ENCODE measurements around the gene CPNE8. TPM values are rescaled to one million over a fixed set of nuclear protein-coding genes. Genes with fewer than 3 reads are reported as not detected.

The CPNE8 gene
- total RNA-seq, 2 donors from 2014 or later: 7.6 to 9.6 TPM

- 47 to 56% methylated on average over 5 of the region's 5 CpGs for WGBS, 2 donors
- Histone ChIP-seq H3K9me3 (no peaks in the 10 kb centered on the region), H3K27ac (no peak overlapping the region), H3K4me1 (no peaks in the 10 kb centered on the region), H3K27me3 (no peaks in the 10 kb centered on the region), H3K36me3 (replicated peaks in 1 of 2; ENCODE audit: insufficient read depth in 1 of 2, low read depth in 2 of 2) (no peaks in the 10 kb centered on the region), H3K4me3 (no peak overlapping the region)
- TF ChIP-seq POLR2A (IDR thresholded peaks at IDR 0.05) (no peak), CTCF (IDR thresholded peaks at IDR 0.05) (no peak)
- ATAC-seq (no peak), DNase-seq (no peak)
- intact Hi-C loops (cut with DNase I): no loop called here
Measured at GRCh38 chr12:38934078-38934584, 28.7 kb upstream of the CPNE8 start.

GRCh38 chr12:38932320-38932719, 26.9 kb upstream of the CPNE8 start:
- Histone ChIP-seq H3K36me3 (replicated peaks in 1 of 2; ENCODE audit: insufficient read depth in 1 of 2, low read depth in 2 of 2) (no peaks in the 10 kb centered on the region), H3K27me3 (no peaks in the 10 kb centered on the region), H3K27ac (no peak overlapping the region), H3K4me3 (no peak overlapping the region), H3K9me3 (no peaks in the 10 kb centered on the region), H3K4me1 (no peaks in the 10 kb centered on the region)
- WGBS, 2 donors: 70 to 86% methylated on average over 7 of the region's 7 CpGs
- TF ChIP-seq POLR2A (IDR thresholded peaks at IDR 0.05) (no peak), CTCF (IDR thresholded peaks at IDR 0.05) (no peak)
- no peak for DNase-seq
- intact Hi-C loops (cut with DNase I): no loop called here
- no peak for ATAC-seq

GRCh38 chr12:38931461-38931860, 26.1 kb upstream of the CPNE8 start:
- DNase-seq: no peak
- Histone ChIP-seq H3K4me3 (no peak overlapping the region), H3K4me1 (no peaks in the 10 kb centered on the region), H3K27me3 (no peaks in the 10 kb centered on the region), H3K27ac (no peak overlapping the region), H3K9me3 (no peaks in the 10 kb centered on the region), H3K36me3 (replicated peaks in 1 of 2; ENCODE audit: insufficient read depth in 1 of 2, low read depth in 2 of 2) (no peaks in the 10 kb centered on the region)
- no peak for ATAC-seq
- intact Hi-C loops (cut with DNase I): no loop called here
- TF ChIP-seq POLR2A (IDR thresholded peaks at IDR 0.05) (no peak), CTCF (IDR thresholded peaks at IDR 0.05) (no peak)
- WGBS, 2 donors: 61% methylated on average over 8 of the region's 8 CpGs

- intact Hi-C loops (cut with DNase I): no loop called here
- no peaks in the 10 kb centered on the region for H3K36me3 ChIP-seq (replicated peaks in 1 of 2; ENCODE audit: insufficient read depth in 1 of 2, low read depth in 2 of 2)
- H3K27me3 ChIP-seq: no peaks in the 10 kb centered on the region
- TF ChIP-seq CTCF (IDR thresholded peaks at IDR 0.05): no peak
- no peak for TF ChIP-seq POLR2A (IDR thresholded peaks at IDR 0.05)
- DNase-seq: no peak
- H3K9me3 ChIP-seq: no peaks in the 10 kb centered on the region
- WGBS, 2 donors: 26 to 28% methylated on average over 4 of the region's 4 CpGs
- no peak for ATAC-seq
- no peaks in the 10 kb centered on the region for H3K4me1 ChIP-seq
- H3K27ac ChIP-seq: no peak overlapping the region
- no peak overlapping the region for H3K4me3 ChIP-seq
Measured at GRCh38 chr12:38930990-38931389, 25.6 kb upstream of the CPNE8 start.

- WGBS, 2 donors: 12 to 19% methylated on average over 1 of the region's 1 CpG
- no peak for DNase-seq
- TF ChIP-seq POLR2A (IDR thresholded peaks at IDR 0.05) (no peak), CTCF (IDR thresholded peaks at IDR 0.05) (no peak)
- Histone ChIP-seq H3K9me3 (no peaks in the 10 kb centered on the region), H3K4me3 (no peak overlapping the region), H3K27me3 (no peaks in the 10 kb centered on the region), H3K4me1 (no peaks in the 10 kb centered on the region), H3K36me3 (replicated peaks in 1 of 2; ENCODE audit: insufficient read depth in 1 of 2, low read depth in 2 of 2) (no peaks in the 10 kb centered on the region), H3K27ac (no peak overlapping the region)
- no peak for ATAC-seq
- intact Hi-C loops (cut with DNase I): no loop called here
Measured at GRCh38 chr12:38926501-38926900, 21.1 kb upstream of the CPNE8 start.

Measured in body of pancreas (tissue), 4 donors.